ENCODE data around the gene HNRNPA1L2. TPM values are rescaled to one million over a fixed set of nuclear protein-coding genes. Genes with fewer than 3 reads are reported as not detected.

Gene HNRNPA1L2
- total and polyA plus RNA-seq, 2 of the 8 experiments (the other 6 are each of a cell fraction or from before 2014, with no cell fraction given) = 3.7 to 8.9 TPM

DNA sequence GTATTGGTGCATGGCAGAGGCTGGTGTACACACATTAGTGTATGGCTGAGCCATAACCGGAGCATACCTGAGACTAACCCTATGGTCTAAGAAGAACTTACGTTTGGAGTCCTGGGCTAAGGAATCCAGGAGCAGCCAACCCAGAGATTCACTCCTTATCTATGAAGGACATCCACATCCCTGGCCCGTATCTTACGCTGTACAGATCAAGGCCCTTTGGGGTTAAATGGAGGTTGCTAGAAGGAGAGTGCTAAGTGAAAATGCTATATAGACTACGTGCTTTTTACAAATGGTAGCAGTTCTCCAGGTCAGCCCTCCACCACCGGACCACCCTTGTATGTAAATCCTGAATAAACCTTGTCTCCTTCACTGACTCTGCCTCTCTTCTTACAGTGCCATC is 8.5 kb downstream of the HNRNPA1L2 start (continued):
- TF ChIP-seq, protein P1, sequence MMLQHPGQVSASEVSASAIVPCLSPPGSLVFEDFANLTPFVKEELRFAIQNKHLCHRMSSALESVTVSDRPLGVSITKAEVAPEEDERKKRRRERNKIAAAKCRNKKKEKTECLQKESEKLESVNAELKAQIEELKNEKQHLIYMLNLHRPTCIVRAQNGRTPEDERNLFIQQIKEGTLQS (IDR thresholded peaks at IDR 0.05; ENCODE audit: insufficient read depth, low read depth, low read length) = no peak
- TF ChIP-seq KDM1A (IDR thresholded peaks at IDR 0.05; ENCODE audit: borderline replicate concordance, low read length) = no peak

Data from H1 (cell line).